ENCODE results near the gene APLF.

Gene APLF

DNA sequence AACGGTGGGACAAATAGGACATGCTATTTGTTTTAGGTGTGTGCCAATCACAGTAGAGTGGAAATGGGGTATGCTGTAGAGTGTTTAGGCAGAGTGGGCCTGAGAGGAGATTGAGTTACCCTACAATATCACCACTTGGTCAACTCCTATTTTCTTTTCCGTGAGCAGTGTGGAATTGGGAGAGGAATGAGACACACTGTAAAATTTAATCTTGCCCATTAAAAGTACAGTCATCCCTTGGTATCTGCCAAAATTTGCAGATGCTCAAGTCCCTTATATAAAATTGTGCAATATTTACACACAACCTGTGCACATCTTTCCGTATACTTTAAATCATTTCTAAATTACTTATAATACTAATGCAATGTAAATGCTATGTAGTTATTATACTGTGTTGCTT lies 12.7 kb upstream of the APLF start:
- no peak for TF ChIP-seq CTCF (conservative IDR thresholded peaks at IDR 0.05; ENCODE audit: low read depth, low read length)
- DNase-seq (ENCODE audit: low read depth): no peak
- H3K4me3 ChIP-seq (ENCODE audit: low read length): no peak overlapping the region

DNA sequence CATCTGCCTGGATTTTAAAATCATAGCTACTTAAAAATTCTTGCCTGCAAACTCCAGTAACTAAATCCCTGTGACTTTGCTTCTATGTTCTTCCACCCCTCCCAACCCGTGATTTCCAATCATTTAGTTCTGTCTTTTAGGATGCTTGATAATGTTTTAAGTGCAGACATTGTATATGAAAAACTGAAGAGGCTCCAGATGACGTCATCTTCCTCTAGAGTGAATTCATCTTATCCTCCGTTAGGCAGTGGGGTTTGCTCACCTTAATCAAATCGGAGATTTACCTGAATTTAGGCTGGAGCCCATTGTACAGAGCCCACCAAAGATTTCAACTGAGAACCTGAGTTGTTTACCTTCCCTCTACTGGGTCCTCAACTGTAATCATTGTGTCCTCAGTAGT lies 11.2 kb upstream of the APLF start:
- no peak for DNase-seq (ENCODE audit: low read depth)
- TF ChIP-seq CTCF (conservative IDR thresholded peaks at IDR 0.05; ENCODE audit: low read depth, low read length): no peak
- H3K4me3 ChIP-seq (ENCODE audit: low read length): no peak overlapping the region

DNA sequence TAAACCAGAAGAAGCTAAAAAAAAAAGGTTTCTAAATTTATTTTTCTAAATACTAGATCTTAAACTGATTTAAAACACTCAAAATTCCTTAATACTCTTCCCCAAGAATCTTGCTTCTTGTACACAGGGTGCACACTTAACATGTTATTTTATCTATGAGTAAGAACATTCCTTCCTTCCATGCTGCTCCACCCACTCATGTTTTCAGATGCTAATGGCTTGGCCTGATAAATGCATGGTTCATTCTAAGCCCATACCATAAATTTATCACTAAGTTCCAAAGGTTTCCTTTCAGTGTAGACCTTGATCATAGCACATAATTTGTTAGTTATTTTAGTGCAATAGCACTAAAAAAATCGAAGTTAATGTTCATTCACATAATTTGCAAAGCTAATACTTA lies 8.4 kb upstream of the APLF start:
- no peak overlapping the region for H3K4me3 ChIP-seq (ENCODE audit: low read length)
- TF ChIP-seq CTCF (conservative IDR thresholded peaks at IDR 0.05; ENCODE audit: low read depth, low read length): no peak
- DNase-seq (ENCODE audit: low read depth): no peak

DNA sequence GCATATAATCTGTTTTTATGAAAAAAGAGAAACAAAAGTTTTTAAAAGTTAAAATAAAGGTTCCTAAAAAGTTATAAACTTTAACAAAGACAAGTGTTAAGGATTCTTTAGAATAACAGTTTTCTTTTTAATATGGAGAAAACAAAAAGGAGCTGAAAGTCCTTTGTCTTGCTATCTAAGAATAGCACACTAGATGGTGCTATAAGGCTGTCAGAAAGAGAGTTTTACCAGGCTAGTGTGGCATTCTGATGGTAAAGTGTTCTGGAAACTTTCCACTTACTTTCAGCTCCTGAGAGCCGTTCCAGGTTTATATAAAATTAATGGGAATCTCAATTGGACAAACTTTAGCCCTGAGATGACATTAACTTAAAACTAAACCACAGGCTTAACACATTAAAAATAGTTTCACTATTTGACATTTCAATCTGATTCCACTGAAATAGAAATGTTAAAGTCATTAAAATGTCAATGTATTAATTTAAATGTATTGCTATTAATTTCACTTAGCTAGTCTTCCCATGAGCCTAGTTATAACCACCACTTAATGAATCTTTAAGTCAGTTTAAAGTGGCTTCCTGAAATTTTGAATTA lies 4.0 kb upstream of the APLF start:
- H3K4me3 ChIP-seq (ENCODE audit: low read length): no peak overlapping the region
- no peak for DNase-seq (ENCODE audit: low read depth)
- peak; percentile 69 for TF ChIP-seq CTCF (conservative IDR thresholded peaks at IDR 0.05; ENCODE audit: low read depth, low read length)

DNA sequence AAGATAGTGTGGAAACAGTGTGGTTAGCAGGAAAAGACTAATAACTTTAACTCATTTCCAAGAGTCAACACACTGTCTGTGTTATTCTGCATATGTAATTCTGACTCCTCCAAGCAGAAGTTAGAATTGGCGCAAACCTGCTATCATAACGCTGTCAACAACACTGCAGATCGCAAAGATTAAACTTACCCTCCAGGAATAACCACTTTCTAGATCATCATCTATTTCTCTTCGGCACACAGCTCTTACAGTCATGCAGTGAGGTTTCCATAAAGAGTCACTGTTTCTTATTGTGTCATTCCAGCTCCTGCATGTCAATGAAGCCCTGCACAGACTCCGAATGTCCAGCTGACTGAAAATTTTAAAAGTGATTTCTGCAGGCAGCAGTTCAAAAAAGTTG lies 2.7 kb upstream of the APLF start:
- TF ChIP-seq CTCF (conservative IDR thresholded peaks at IDR 0.05; ENCODE audit: low read depth, low read length): no peak
- no peak overlapping the region for H3K4me3 ChIP-seq (ENCODE audit: low read length)
- DNase-seq (ENCODE audit: low read depth): no peak

DNA sequence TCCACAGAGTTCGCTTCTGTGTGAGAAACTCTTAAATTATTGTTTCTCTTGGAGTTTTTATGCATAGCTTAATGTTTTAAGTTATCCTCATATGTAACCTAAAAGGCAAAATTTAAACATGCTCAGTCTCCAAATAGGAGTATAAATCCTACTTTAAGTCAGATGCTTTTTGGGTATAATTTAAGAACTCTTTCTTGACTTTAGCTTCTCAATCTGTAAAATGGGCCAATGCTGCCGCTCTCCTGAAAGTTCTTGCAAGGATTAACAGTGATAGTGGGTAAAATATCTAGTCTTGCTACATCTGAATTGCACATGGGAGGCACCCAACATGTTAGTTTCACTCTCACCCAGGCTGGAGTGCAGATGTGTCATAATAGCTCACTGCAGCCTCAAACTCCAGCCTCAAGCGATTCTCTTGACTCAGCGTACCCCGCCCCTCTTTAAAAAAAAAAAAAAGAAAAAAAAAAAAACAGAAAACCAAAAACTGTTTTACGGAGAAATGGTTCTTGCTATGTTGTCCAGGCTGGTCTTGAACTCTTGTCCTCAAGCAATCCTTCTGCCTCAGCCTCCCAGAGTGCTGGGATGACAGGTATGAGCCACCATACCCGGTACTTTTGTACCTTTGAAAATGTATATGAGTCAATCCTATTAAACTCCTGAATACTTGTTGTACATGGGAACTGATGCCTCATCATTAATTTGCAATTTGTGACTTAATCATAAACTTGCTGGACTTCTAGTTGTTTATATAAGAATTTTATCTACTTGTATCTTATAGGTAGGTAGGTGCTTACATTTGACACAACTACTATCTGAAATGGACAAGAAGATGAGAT lies 2.1 kb upstream of the APLF start:
- TF ChIP-seq CTCF (conservative IDR thresholded peaks at IDR 0.05; ENCODE audit: low read depth, low read length): no peak
- no peak overlapping the region for H3K4me3 ChIP-seq (ENCODE audit: low read length)
- no peak for DNase-seq (ENCODE audit: low read depth)

- peak overlapping the region; percentile 94 for H3K4me3 ChIP-seq (ENCODE audit: low read length)
- peak; percentile 26 for TF ChIP-seq CTCF (conservative IDR thresholded peaks at IDR 0.05; ENCODE audit: low read depth, low read length)
- peak; percentile 14 for DNase-seq (ENCODE audit: low read depth)
These were observed 1.0 kb upstream of the APLF start for GRCh38 chr2:68466361-68466777.

Measured in retinal pigment epithelial cell (primary cell).